Left lung (tissue), 10 donors: ENCODE measurements around the gene EIF1AD. TPM values are rescaled to one million over a fixed set of nuclear protein-coding genes. Genes with fewer than 3 reads are reported as not detected.
A peak's percentile ranks its signal among the peaks of the same experiment; 100 is the strongest.

Experiments
- ATAC-seq: fragments of 200-7000 bp; cut with Tn5 transposase; one replicate; pipeline ENCODE4 v1.9.1; 2020; ENCODE audit warnings: moderate library complexity
- DNase-seq, 4 donors: peaks; one replicate each; pipeline ENCODE4 v3.0.0-alpha.2; 2013 to 2020
- H3K27ac ChIP-seq, 2 donors: fragments of 200-600 bp; sonication (generic) in 1 of 2; one replicate each; pipeline versions ENCODE4 v1.5.0 to v1.8.0; 2020 to 2021
- H3K27me3 ChIP-seq, 2 donors: fragments of 200-600 bp; sonication (generic) in 1 of 2; one replicate each; pipeline versions ENCODE4 v1.5.0 to v1.8.0; 2020 to 2021
- H3K36me3 ChIP-seq, 2 donors: fragments of 200-600 bp; sonication (generic) in 1 of 2; one replicate each; pipeline versions ENCODE4 v1.5.0 to v1.8.0; 2020 to 2021
- H3K4me1 ChIP-seq, 2 donors: fragments of 200-600 bp; one replicate each; pipeline ENCODE4 v1.8.0; 2021
- H3K4me3 ChIP-seq, 2 donors: fragments of 200-600 bp; sonication (generic) in 1 of 2; one replicate each; pipeline versions ENCODE4 v1.5.0 to v1.8.0; 2020 to 2021; ENCODE audit warnings: mild to moderate bottlenecking in 1 of 2
- H3K9me3 ChIP-seq, 2 donors: fragments of 200-600 bp; sonication (generic) in 1 of 2; one replicate each; pipeline versions ENCODE4 v1.5.0 to v1.8.0; 2020 to 2021
- intact Hi-C, 2 donors: fragments of 100-400 bp; cut with DNase I; formaldehyde crosslinking; loops; one replicate each; pipeline versions ENCODE4 v1.11.2 to v1.14.2; 2022
- polyA plus RNA-seq, 6 donors: library from polyadenylated mRNA; unstranded; fragments of 120-200 nt; gene quantifications; one replicate each; pipeline ENCODE4 v1.2.1, GENCODE V29; 2013; ENCODE audit not compliant: insufficient read length in 6 of 6
- total RNA-seq, 2 donors: library from RNA; stranded (reverse); fragmentation: NEBNext Ultra II Directional; extraction: Animal tissue kit (Norgen Biotek cat#: 25700); gene quantifications; one replicate each; pipeline ENCODE4 v1.2.1, GENCODE V29; 2021
- TF ChIP-seq, protein P1 (sequence below), 2 donors: fragments of 200-600 bp; sonication (generic) in 1 of 2; IDR thresholded peaks; one replicate each; pipeline versions ENCODE4 v1.5.0 to v1.8.0; 2021; ENCODE audit warnings: antibody characterized with exemption in 2 of 2
- donor health status: DM: no; HTN: yes; CAD: no.
- donor health status: DM: no; HTN: no; CAD: no.

Gene EIF1AD
- total and polyA plus RNA-seq, 8 donors, result 23.6 to 30.5 (median 28.8) TPM

DNA sequence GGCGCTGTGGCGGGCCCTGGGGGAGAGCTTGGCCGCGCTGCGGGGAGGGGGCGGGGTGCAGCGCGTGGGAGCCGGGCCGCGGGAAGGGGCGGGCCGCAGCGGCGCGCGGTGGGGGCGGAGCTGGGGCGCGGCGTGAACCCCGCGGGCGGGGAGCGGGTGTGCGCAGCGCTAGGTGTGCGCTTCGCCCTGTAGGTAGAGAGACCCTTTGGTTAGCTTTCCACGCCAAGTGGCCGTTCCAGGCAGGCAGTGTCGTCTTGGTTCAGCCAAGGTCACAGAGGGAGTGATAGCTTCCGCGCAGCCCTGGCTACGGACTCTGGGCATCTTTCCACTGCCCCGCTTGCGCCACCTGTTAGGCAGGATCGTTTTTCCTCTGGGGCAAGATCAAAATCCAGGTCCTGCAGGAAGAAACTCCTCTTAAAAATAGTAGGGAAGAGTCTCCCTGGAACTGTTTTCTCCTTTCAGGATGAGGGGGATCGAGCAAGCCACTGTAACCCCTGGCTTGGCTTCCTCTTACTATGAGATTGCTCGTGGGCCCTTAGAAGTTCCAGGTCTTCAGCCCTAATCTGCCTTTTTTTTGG, 780 bp upstream of the EIF1AD start:
- ATAC-seq (peak; percentile 90), DNase-seq (peak in 3 of 4 donors; percentile 50 to 92 (median 55))
- H3K4me3 ChIP-seq, result peak overlapping the region; percentile 79 to 86
- H3K36me3 ChIP-seq, result peaks cover 0 to 52% of the 10 kb centered on the region in 2 donors
- intact Hi-C loops, result no loop called here
- H3K27me3 ChIP-seq, result no peaks in the 10 kb centered on the region
- TF ChIP-seq, protein P1, sequence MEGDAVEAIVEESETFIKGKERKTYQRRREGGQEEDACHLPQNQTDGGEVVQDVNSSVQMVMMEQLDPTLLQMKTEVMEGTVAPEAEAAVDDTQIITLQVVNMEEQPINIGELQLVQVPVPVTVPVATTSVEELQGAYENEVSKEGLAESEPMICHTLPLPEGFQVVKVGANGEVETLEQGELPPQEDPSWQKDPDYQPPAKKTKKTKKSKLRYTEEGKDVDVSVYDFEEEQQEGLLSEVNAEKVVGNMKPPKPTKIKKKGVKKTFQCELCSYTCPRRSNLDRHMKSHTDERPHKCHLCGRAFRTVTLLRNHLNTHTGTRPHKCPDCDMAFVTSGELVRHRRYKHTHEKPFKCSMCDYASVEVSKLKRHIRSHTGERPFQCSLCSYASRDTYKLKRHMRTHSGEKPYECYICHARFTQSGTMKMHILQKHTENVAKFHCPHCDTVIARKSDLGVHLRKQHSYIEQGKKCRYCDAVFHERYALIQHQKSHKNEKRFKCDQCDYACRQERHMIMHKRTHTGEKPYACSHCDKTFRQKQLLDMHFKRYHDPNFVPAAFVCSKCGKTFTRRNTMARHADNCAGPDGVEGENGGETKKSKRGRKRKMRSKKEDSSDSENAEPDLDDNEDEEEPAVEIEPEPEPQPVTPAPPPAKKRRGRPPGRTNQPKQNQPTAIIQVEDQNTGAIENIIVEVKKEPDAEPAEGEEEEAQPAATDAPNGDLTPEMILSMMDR (IDR thresholded peaks at IDR 0.05), result no peak
- peak overlapping the region; percentile 95 to 97 for H3K27ac ChIP-seq
- no peaks in the 10 kb centered on the region for H3K9me3 ChIP-seq
- H3K4me1 ChIP-seq, result peaks cover 8 to 33% of the 10 kb centered on the region in 2 donors

DNA sequence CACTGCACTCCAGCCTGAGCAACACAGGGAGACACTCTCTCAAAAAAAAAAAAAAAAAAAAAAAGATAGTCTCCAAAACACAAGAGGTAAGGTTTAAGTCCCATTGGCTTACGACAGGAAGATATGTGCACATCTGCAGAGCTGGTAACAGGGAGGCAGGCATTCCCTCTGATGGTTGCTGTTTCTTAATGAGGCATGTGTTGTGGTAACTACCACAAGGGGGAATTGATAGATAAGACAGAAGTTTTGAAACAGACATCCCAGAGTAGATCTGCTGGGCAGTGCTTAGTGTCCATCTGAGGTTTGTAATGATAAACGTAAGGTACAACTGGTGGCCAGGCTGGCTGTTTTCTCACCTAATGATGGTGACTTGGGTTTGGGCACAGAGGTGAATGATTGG, 4.7 kb downstream of the EIF1AD start:
- intact Hi-C loops, result no loop called here
- TF ChIP-seq, protein P1 (IDR thresholded peaks at IDR 0.05), result no peak
- H3K27me3 ChIP-seq, result no peaks in the 10 kb centered on the region
- H3K9me3 ChIP-seq, result no peaks in the 10 kb centered on the region
- H3K27ac ChIP-seq, result no peak overlapping the region
- no peak overlapping the region for H3K4me3 ChIP-seq
- ATAC-seq (no peak), DNase-seq (no peak)
- peaks cover 8 to 23% of the 10 kb centered on the region in 2 donors for H3K4me1 ChIP-seq
- H3K36me3 ChIP-seq, result peaks cover 0 to 45% of the 10 kb centered on the region in 2 donors

GRCh38 chr11:65992056-65992455, 9.9 kb downstream of the EIF1AD start:
- peaks cover 0 to 16% of the 10 kb centered on the region in 2 donors for H3K36me3 ChIP-seq
- H3K4me1 ChIP-seq, result peaks cover 0 to 6% of the 10 kb centered on the region in 2 donors
- DNase-seq, result no peak
- TF ChIP-seq, protein P1 (IDR thresholded peaks at IDR 0.05), result no peak
- H3K27ac ChIP-seq, result no peak overlapping the region
- H3K9me3 ChIP-seq, result no peaks in the 10 kb centered on the region
- H3K4me3 ChIP-seq, result no peak overlapping the region
- ATAC-seq, result no peak
- intact Hi-C loops, result no loop called here
- H3K27me3 ChIP-seq, result no peaks in the 10 kb centered on the region

DNA sequence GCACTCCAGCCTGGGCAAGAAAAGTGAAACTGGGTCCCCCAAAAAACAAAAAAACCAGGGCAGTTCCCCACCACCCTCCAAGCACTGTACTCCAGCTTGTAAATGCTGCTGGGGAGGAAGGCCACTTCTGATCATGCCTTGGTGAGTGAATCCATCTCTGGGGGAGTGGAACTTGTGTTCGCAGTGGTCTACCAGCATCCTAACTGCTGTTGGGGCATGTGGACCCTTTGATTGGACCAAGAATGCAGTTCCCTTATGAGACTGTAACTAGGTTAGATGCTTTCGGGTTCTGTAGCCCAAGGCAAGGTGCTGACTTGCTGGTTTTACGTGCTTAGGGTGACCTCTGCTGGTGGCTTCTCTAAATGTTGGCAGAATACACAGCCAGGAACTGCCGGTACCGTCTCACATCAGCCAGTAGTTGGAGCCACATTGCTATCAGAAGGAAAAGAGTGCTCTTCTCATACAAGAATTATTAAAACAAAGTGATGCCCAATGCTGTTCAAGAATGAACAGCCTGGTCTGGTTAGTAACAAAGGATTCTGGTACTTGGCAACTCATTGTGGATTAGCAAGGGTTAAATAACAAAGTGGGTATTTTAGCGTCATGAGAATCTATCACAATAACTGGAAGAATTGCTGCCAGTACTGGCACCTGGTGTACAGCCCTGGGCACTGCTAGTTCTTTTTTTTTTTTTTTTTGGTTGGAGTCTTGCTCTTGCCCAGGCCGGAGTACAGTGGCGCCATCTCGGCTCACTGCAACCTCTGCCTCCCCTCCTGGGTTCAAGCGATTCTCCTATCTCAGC, 13.0 kb downstream of the EIF1AD start:
- peak; percentile 100 for ATAC-seq
- intact Hi-C loops, result loop anchor here in 1 of 2 donors (10.0 kb wide), 1 partner anchor 104 kb away; the partner anchor contains the start of gene FIBP
- TF ChIP-seq, protein P1 (IDR thresholded peaks at IDR 0.05), result peak; percentile 81 to 93
- H3K27me3 ChIP-seq, result no peaks in the 10 kb centered on the region
- peak in 3 of 4 donors; percentile 88 to 95 (median 91) for DNase-seq
- peaks cover 0 to 6% of the 10 kb centered on the region in 2 donors for H3K4me1 ChIP-seq
- H3K4me3 ChIP-seq, result no peak overlapping the region
- H3K9me3 ChIP-seq, result no peaks in the 10 kb centered on the region
- peak overlapping the region in 1 of 2 donors; percentile 53 for H3K27ac ChIP-seq
- H3K36me3 ChIP-seq, result peaks cover 0 to 5% of the 10 kb centered on the region in 2 donors

DNA sequence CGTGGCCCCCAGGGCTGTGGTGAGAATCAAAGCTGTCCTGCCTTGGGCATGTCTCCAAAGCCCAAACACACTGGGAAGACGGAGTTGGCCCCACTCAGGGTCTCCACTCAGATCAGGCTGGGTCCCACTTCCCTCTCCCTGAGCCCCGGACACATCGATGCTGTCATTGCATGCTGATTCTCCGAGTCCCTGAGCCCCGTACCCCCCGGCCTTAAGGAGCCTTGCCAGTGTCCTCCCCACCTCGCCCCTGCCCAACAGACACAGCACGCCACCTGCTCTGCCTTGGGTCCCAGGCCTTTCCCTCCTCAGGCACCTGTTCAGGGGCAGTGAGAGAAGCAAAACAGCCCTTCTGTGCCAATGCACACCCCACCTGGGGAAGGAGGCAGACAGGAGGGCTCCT, 14.6 kb downstream of the EIF1AD start:
- DNase-seq (no peak), ATAC-seq (no peak)
- Histone ChIP-seq H3K4me3 (no peak overlapping the region), H3K9me3 (no peaks in the 10 kb centered on the region), H3K27me3 (no peaks in the 10 kb centered on the region), H3K36me3 (peaks cover 0 to 10% of the 10 kb centered on the region in 2 donors), H3K27ac (no peak overlapping the region), H3K4me1 (peaks cover 0 to 6% of the 10 kb centered on the region in 2 donors)
- intact Hi-C loops, result loop anchor here in 1 of 2 donors (10.0 kb wide), 1 partner anchor 103 kb away; the partner anchor contains the start of gene FIBP
- TF ChIP-seq, protein P1 (IDR thresholded peaks at IDR 0.05), result no peak
